ENCODE results near the gene MAP2K5. TPM values are rescaled to one million over a fixed set of nuclear protein-coding genes. Genes with fewer than 3 reads are reported as not detected.

MAP2K5 gene
- total and polyA plus RNA-seq, 8 donors, result 1.8 to 94.6 (median 11.1) TPM

GRCh38 chr15:67554580-67554979 is 12.1 kb downstream of the MAP2K5 start:
- WGBS, 5 donors, result 88 to 97% (median 96%) methylated on average over 4 of the region's 4 CpGs
- no peaks in the 10 kb centered on the region for H3K27me3 ChIP-seq
- H3K4me1 ChIP-seq, result peaks cover 0 to 5% (median 0%) of the 10 kb centered on the region in 4 donors
- H3K36me3 ChIP-seq, result peaks cover 3 to 55% (median 21%) of the 10 kb centered on the region in 4 donors
- TF ChIP-seq POLR2A (IDR thresholded peaks at IDR 0.05) (no peak), POLR2AphosphoS5 (IDR thresholded peaks at IDR 0.05) (no peak), CTCF (IDR thresholded peaks at IDR 0.05) (no peak), EP300 (IDR thresholded peaks at IDR 0.05) (no peak)
- intact Hi-C loops (cut with DNase I; ENCODE audit: low total_unique reads), result no loop called here
- no peaks in the 10 kb centered on the region for H3K9me3 ChIP-seq
- no peak overlapping the region for H3K27ac ChIP-seq
- no peak for DNase-seq
- no peak overlapping the region for H3K4me3 ChIP-seq

GRCh38 chr15:67556976-67557570 is 14.6 kb downstream of the MAP2K5 start:
- H3K4me1 ChIP-seq, result no peaks in the 10 kb centered on the region
- H3K36me3 ChIP-seq, result peaks cover 3 to 35% (median 10%) of the 10 kb centered on the region in 4 donors
- no peak overlapping the region for H3K27ac ChIP-seq
- H3K4me3 ChIP-seq, result no peak overlapping the region
- H3K27me3 ChIP-seq, result no peaks in the 10 kb centered on the region
- intact Hi-C loops (cut with DNase I; ENCODE audit: low total_unique reads), result no loop called here
- 70 to 84% (median 82%) methylated on average over 3 of the region's 3 CpGs for WGBS, 5 donors
- TF ChIP-seq EP300 (IDR thresholded peaks at IDR 0.05) (no peak), POLR2AphosphoS5 (IDR thresholded peaks at IDR 0.05) (no peak), POLR2A (IDR thresholded peaks at IDR 0.05) (no peak), CTCF (IDR thresholded peaks at IDR 0.05) (no peak)
- no peak for DNase-seq
- H3K9me3 ChIP-seq, result no peaks in the 10 kb centered on the region

GRCh38 chr15:67558502-67558901 is 16.0 kb downstream of the MAP2K5 start:
- Histone ChIP-seq H3K9me3 (no peaks in the 10 kb centered on the region), H3K36me3 (peaks cover 0 to 30% (median 9%) of the 10 kb centered on the region in 4 donors), H3K27me3 (no peaks in the 10 kb centered on the region), H3K4me1 (no peaks in the 10 kb centered on the region), H3K27ac (no peak overlapping the region), H3K4me3 (no peak overlapping the region)
- intact Hi-C loops (cut with DNase I; ENCODE audit: low total_unique reads), result no loop called here
- no peak for DNase-seq
- TF ChIP-seq POLR2A (IDR thresholded peaks at IDR 0.05) (no peak), POLR2AphosphoS5 (IDR thresholded peaks at IDR 0.05) (no peak), EP300 (IDR thresholded peaks at IDR 0.05) (no peak), CTCF (IDR thresholded peaks at IDR 0.05) (no peak)
- 90 to 96% (median 93%) methylated on average over 4 of the region's 4 CpGs for WGBS, 5 donors

GRCh38 chr15:67559158-67559557 is 16.7 kb downstream of the MAP2K5 start:
- Histone ChIP-seq H3K27me3 (no peaks in the 10 kb centered on the region), H3K9me3 (no peaks in the 10 kb centered on the region), H3K36me3 (peaks cover 0 to 30% (median 11%) of the 10 kb centered on the region in 4 donors), H3K4me1 (no peaks in the 10 kb centered on the region), H3K4me3 (no peak overlapping the region), H3K27ac (no peak overlapping the region)
- DNase-seq, result peak in 1 of 2 donors; percentile 14
- no peak for TF ChIP-seq CTCF (IDR thresholded peaks at IDR 0.05)
- TF ChIP-seq POLR2A (IDR thresholded peaks at IDR 0.05), result no peak
- no peak for TF ChIP-seq EP300 (IDR thresholded peaks at IDR 0.05)
- no peak for TF ChIP-seq POLR2AphosphoS5 (IDR thresholded peaks at IDR 0.05)
- WGBS, 5 donors, result 67 to 85% (median 78%) methylated on average over 1 of the region's 1 CpG
- intact Hi-C loops (cut with DNase I; ENCODE audit: low total_unique reads), result no loop called here
